ENCODE data around the gene RAB43.

- no peak for TF ChIP-seq CTCF (conservative IDR thresholded peaks at IDR 0.05; ENCODE audit: low read length)
- no peak for TF ChIP-seq EZH2phosphoT487 (IDR thresholded peaks at IDR 0.05; ENCODE audit: borderline replicate concordance)
Measured at GRCh38 chr3:129046037-129046731, 75.4 kb downstream of the RAB43 start.

Data from Loucy (cell line).